Measurements from ENCODE around the gene TMEM178A. TPM values are rescaled to one million over a fixed set of nuclear protein-coding genes. Genes with fewer than 3 reads are reported as not detected.

The TMEM178A gene
- total RNA-seq, 4 donors from 2014 or later = 0.68 to 1.4 (median 1.1) TPM

DNA sequence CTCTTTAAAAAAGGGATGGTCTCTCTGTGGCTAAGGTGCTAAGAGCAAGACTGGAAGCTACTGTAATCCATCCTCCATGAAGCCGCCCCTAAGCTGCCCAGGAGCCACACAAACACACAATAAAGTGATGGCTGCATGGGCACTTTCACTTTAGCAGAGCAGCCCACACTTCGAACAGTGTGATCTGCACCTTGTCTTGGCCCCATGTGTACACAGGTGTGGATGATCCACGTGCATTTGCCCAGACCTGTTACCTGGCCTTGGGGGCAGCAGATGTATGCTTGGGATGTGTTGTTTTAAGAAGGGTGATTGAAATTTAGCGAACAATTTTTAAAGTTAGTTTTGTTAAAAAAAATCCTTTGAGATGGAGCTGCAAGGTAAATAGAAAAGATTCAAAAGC, 39.9 kb downstream of the TMEM178A start:
- no peak overlapping the region for H3K4me3 ChIP-seq (ENCODE audit: low read depth, poor library complexity, severe bottlenecking)
- intact Hi-C loops (cut with DNase I; ENCODE audit: low total_unique reads) = no loop called here
- 40 to 43% methylated on average over 4 of the region's 4 CpGs for WGBS, 2 donors
- DNase-seq (ENCODE audit: low spot score in 2 of 2) = no peak
- TF ChIP-seq, protein P1, sequence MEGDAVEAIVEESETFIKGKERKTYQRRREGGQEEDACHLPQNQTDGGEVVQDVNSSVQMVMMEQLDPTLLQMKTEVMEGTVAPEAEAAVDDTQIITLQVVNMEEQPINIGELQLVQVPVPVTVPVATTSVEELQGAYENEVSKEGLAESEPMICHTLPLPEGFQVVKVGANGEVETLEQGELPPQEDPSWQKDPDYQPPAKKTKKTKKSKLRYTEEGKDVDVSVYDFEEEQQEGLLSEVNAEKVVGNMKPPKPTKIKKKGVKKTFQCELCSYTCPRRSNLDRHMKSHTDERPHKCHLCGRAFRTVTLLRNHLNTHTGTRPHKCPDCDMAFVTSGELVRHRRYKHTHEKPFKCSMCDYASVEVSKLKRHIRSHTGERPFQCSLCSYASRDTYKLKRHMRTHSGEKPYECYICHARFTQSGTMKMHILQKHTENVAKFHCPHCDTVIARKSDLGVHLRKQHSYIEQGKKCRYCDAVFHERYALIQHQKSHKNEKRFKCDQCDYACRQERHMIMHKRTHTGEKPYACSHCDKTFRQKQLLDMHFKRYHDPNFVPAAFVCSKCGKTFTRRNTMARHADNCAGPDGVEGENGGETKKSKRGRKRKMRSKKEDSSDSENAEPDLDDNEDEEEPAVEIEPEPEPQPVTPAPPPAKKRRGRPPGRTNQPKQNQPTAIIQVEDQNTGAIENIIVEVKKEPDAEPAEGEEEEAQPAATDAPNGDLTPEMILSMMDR (IDR thresholded peaks at IDR 0.05) = no peak
- no peak for TF ChIP-seq POLR2A (IDR thresholded peaks at IDR 0.05)

DNA sequence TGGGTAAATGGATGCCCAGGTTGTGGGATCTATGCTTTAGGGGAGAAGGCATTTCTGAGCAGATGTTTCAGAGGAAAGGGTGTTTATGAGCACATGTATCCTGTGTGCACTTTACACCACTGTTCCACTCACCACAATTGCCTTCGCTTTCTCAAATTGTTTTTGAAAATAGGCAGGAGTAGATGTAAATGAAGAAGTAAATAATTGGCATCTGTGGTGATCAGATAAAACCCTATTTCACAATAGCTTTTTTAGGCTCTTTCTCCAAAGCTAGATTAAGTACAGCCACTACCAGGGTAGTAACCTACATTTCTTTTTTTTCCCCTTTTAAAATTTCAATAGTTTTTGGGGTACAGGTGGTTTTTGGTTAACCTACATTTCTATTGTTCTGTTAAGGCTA, 40.6 kb downstream of the TMEM178A start:
- DNase-seq (ENCODE audit: low spot score in 2 of 2) = no peak
- 81 to 90% methylated on average over 1 of the region's 1 CpG for WGBS, 2 donors
- no peak overlapping the region for H3K4me3 ChIP-seq (ENCODE audit: low read depth, poor library complexity, severe bottlenecking)
- intact Hi-C loops (cut with DNase I; ENCODE audit: low total_unique reads) = no loop called here
- TF ChIP-seq, protein P1 (IDR thresholded peaks at IDR 0.05) = no peak
- TF ChIP-seq POLR2A (IDR thresholded peaks at IDR 0.05) = no peak

DNA sequence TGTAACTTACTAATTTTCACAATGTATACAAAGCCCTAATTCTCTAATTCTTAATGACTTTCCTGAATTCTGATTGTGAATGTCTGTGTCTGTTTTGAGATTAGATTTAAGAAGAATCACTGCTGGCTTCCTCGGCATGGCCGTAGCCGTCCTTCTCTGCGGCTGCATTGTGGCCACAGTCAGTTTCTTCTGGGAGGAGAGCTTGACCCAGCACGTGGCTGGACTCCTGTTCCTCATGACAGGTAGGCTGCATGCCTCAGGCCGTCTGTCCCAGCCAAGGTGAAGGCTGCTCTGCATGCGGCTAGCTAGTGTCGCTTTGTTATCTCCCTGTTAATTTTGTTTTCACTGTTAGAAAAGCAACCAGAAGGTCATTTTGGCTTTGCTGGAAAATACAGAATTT, 41.2 kb downstream of the TMEM178A start:
- intact Hi-C loops (cut with DNase I; ENCODE audit: low total_unique reads) = no loop called here
- WGBS, 2 donors = 92 to 96% methylated on average over 8 of the region's 8 CpGs
- DNase-seq (ENCODE audit: low spot score in 2 of 2) = no peak
- H3K4me3 ChIP-seq (ENCODE audit: low read depth, poor library complexity, severe bottlenecking) = no peak overlapping the region
- TF ChIP-seq POLR2A (IDR thresholded peaks at IDR 0.05) = no peak
- TF ChIP-seq, protein P1 (IDR thresholded peaks at IDR 0.05) = no peak

DNA sequence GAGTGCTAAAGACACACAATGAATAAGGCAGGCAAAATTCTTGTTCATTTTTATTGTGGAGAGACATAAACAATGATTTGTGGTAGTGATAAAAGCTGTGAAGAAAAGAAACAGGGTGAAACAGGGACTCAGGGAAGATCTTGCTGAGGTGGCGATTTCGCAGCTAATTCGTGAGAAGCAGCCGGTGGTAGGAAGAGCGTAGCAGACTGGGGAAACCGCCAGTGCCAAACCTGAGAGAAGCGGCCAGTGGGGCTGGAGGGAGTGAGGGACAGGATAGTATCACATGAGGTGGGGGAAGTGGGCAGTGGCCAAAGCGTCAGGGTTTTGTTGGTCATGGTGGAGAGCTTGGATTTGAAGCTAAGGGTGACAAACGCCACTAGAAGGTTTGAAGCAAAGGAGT, 42.3 kb downstream of the TMEM178A start:
- H3K4me3 ChIP-seq (ENCODE audit: low read depth, poor library complexity, severe bottlenecking) = no peak overlapping the region
- 95 to 96% methylated on average over 9 of the region's 9 CpGs for WGBS, 2 donors
- TF ChIP-seq POLR2A (IDR thresholded peaks at IDR 0.05) = no peak
- TF ChIP-seq, protein P1 (IDR thresholded peaks at IDR 0.05) = no peak
- no peak for DNase-seq (ENCODE audit: low spot score in 2 of 2)
- intact Hi-C loops (cut with DNase I; ENCODE audit: low total_unique reads) = no loop called here

DNA sequence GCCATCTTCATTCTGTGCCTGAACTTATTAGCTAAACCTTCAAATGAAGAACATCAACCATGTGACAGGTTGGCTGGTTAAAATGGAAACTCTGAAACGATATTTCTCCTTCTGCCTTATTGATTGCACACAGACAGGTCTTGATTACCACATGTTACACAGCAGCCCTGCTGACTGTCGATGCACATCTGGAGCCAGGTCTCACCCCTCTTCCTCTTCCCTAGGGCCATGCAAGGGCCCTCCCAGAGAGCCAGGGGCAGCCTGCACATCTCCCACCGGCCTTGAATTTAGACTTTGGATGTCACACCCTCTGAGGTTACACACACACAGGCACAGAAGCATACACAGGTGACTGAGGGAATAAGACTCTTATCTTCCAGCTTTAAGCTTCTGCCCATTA, 45.1 kb downstream of the TMEM178A start:
- TF ChIP-seq, protein P1 (IDR thresholded peaks at IDR 0.05) = no peak
- TF ChIP-seq POLR2A (IDR thresholded peaks at IDR 0.05) = no peak
- DNase-seq (ENCODE audit: low spot score in 2 of 2) = no peak
- no peak overlapping the region for H3K4me3 ChIP-seq (ENCODE audit: low read depth, poor library complexity, severe bottlenecking)
- intact Hi-C loops (cut with DNase I; ENCODE audit: low total_unique reads) = no loop called here
- 52 to 57% methylated on average over 3 of the region's 3 CpGs for WGBS, 2 donors

- intact Hi-C loops (cut with DNase I; ENCODE audit: low total_unique reads) = no loop called here
- no peak overlapping the region for H3K4me3 ChIP-seq (ENCODE audit: low read depth, poor library complexity, severe bottlenecking)
- no peak for TF ChIP-seq POLR2A (IDR thresholded peaks at IDR 0.05)
- TF ChIP-seq, protein P1 (IDR thresholded peaks at IDR 0.05) = no peak
- 91 to 96% methylated on average over 5 of the region's 5 CpGs for WGBS, 2 donors
- no peak for DNase-seq (ENCODE audit: low spot score in 2 of 2)
Observed at GRCh38 chr2:39712953-39713352, 47.2 kb downstream of the TMEM178A start.

Measured in lower leg skin (tissue), 4 donors.